Mesendoderm (in vitro differentiated cells): ENCODE measurements around the gene PLPPR3.
"Not testable (repeated sequence)": the region's sequence is repeated elsewhere in the genome, so short reads cannot be mapped to it uniquely, and the experiment has no call there.

Experiments used
- DNase-seq: peaks from one replicate; pipeline ENCODE4 v3.0.0; 2013
- H2AK5ac ChIP-seq: 2 replicates; pipeline ENCODE4 v1.6.1; 2013; ENCODE audit warnings: low read length, inconsistent platforms
- H2BK120ac ChIP-seq: 2 replicates; pipeline ENCODE4 v1.6.1; 2013; ENCODE audit warnings: low read depth, mild to moderate bottlenecking, low read length, moderate library complexity, mixed read lengths
- H2BK15ac ChIP-seq: replicated peaks from 2 replicates; pipeline ENCODE4 v1.6.1; 2013; ENCODE audit warnings: low read depth, mild to moderate bottlenecking, moderate library complexity
- H2BK5ac ChIP-seq: 2 replicates; pipeline ENCODE4 v1.6.1; 2013; ENCODE audit warnings: low read length, inconsistent platforms
- H3K18ac ChIP-seq: 2 replicates; pipeline ENCODE4 v1.6.1; 2013; ENCODE audit warnings: mild to moderate bottlenecking, low read length, mixed read lengths
- H3K23ac ChIP-seq: one replicate; pipeline ENCODE4 v1.6.1; 2013; ENCODE audit warnings: low read length
- H3K27ac ChIP-seq: 2 replicates; pipeline ENCODE4 v1.5.1; 2013; ENCODE audit warnings: low read depth, mild to moderate bottlenecking, inconsistent platforms, low read length, moderate library complexity
- H3K27me3 ChIP-seq: 2 replicates; pipeline ENCODE4 v1.6.1; 2013; ENCODE audit warnings: low read length, control low read depth, mild to moderate bottlenecking, inconsistent platforms; ENCODE audit not compliant: insufficient read depth, poor library complexity
- H3K36me3 ChIP-seq: 2 replicates; pipeline ENCODE4 v1.6.1; 2013; ENCODE audit warnings: low read length, inconsistent platforms; ENCODE audit not compliant: control insufficient read depth, insufficient read depth
- H3K4ac ChIP-seq: one replicate; pipeline ENCODE4 v1.6.1; 2013; ENCODE audit warnings: low read depth, mild to moderate bottlenecking, low read length, moderate library complexity
- H3K4me1 ChIP-seq: 2 replicates; pipeline ENCODE4 v1.6.1; 2013; ENCODE audit warnings: low read depth, low read length, inconsistent platforms; ENCODE audit not compliant: control insufficient read depth
- H3K4me2 ChIP-seq: 2 replicates; pipeline ENCODE4 v1.6.1; 2013; ENCODE audit warnings: low read length
- H3K4me3 ChIP-seq: 2 replicates; pipeline ENCODE4 v1.5.1; 2013; ENCODE audit warnings: mild to moderate bottlenecking, low read length
- H3K56ac ChIP-seq: one replicate; pipeline ENCODE4 v1.6.1; 2013; ENCODE audit warnings: low read length
- H3K79me1 ChIP-seq: 2 replicates; pipeline ENCODE4 v1.6.1; 2013; ENCODE audit warnings: low read length, inconsistent platforms
- H3K79me2 ChIP-seq: 2 replicates; pipeline ENCODE4 v1.6.1; 2013; ENCODE audit warnings: mild to moderate bottlenecking, low read length; ENCODE audit not compliant: control insufficient read depth, insufficient read depth
- H3K9ac ChIP-seq: 2 replicates; pipeline ENCODE4 v1.6.1; 2013; ENCODE audit warnings: low read length, inconsistent platforms
- H4K5ac ChIP-seq: one replicate; pipeline ENCODE4 v1.6.1; 2013; ENCODE audit warnings: low read length
- H4K8ac ChIP-seq: one replicate; pipeline ENCODE4 v1.6.1; 2013; ENCODE audit warnings: low read depth, mild to moderate bottlenecking, control low read depth, low read length, moderate library complexity
- WGBS: extraction: QIAGEN DNeasy Blood & Tissue Kit; methylation state at CpG from one replicate; pipeline ENCODE4 v1.1.7; 2013; ENCODE audit warnings: low lambda C conversion rate, missing lambda C conversion rate; ENCODE audit not compliant: insufficient coverage; ENCODE audit errors: extremely low coverage; 5-methylcytosine and 5-hydroxymethylcytosine counted together

PLPPR3 gene

GRCh38 chr19:850979-851335 is 29.2 kb upstream of the PLPPR3 start:
- H3K79me2 ChIP-seq = no peaks in the 10 kb centered on the region
- H2BK120ac ChIP-seq = no peak overlapping the region
- no peak overlapping the region for H3K9ac ChIP-seq
- no peak overlapping the region for H3K4me3 ChIP-seq
- no CpG with 5 or more reads among the region's 13 CpGs for WGBS
- no peak overlapping the region for H2AK5ac ChIP-seq
- no peaks in the 10 kb centered on the region for H3K4me1 ChIP-seq
- no peak overlapping the region for H3K56ac ChIP-seq
- H3K4ac ChIP-seq = no peak overlapping the region
- no peak for DNase-seq
- no peak overlapping the region for H3K27ac ChIP-seq
- H3K27me3 ChIP-seq = no peaks in the 10 kb centered on the region
- H2BK5ac ChIP-seq = no peak overlapping the region
- no peaks in the 10 kb centered on the region for H3K36me3 ChIP-seq
- H3K18ac ChIP-seq = no peak overlapping the region
- no peak overlapping the region for H3K4me2 ChIP-seq
- H2BK15ac ChIP-seq = no peak overlapping the region
- no peaks in the 10 kb centered on the region for H3K79me1 ChIP-seq
- H3K23ac ChIP-seq = no peak overlapping the region
- no peak overlapping the region for H4K5ac ChIP-seq
- H4K8ac ChIP-seq = no peak overlapping the region

GRCh38 chr19:850221-850978 is 28.6 kb upstream of the PLPPR3 start:
- no peak overlapping the region for H3K18ac ChIP-seq
- no peak overlapping the region for H2BK15ac ChIP-seq
- H3K23ac ChIP-seq = no peak overlapping the region
- no peak overlapping the region for H2BK5ac ChIP-seq
- H3K79me2 ChIP-seq = no peaks in the 10 kb centered on the region
- no peak overlapping the region for H4K5ac ChIP-seq
- peak; percentile 45 for DNase-seq
- no peaks in the 10 kb centered on the region for H3K79me1 ChIP-seq
- no peak overlapping the region for H3K4me2 ChIP-seq
- no peak overlapping the region for H3K27ac ChIP-seq
- no peaks in the 10 kb centered on the region for H3K36me3 ChIP-seq
- H3K27me3 ChIP-seq = no peaks in the 10 kb centered on the region
- H3K4ac ChIP-seq = no peak overlapping the region
- no peak overlapping the region for H3K9ac ChIP-seq
- H3K4me1 ChIP-seq = no peaks in the 10 kb centered on the region
- H3K56ac ChIP-seq = no peak overlapping the region
- WGBS = no CpG with 5 or more reads among the region's 28 CpGs
- no peak overlapping the region for H3K4me3 ChIP-seq
- H2BK120ac ChIP-seq = no peak overlapping the region
- no peak overlapping the region for H2AK5ac ChIP-seq
- no peak overlapping the region for H4K8ac ChIP-seq

GRCh38 chr19:849195-849594 is 27.4 kb upstream of the PLPPR3 start:
- H4K8ac ChIP-seq, H3K4me3 ChIP-seq, H3K18ac ChIP-seq, H3K79me2 ChIP-seq, H2AK5ac ChIP-seq, H3K4ac ChIP-seq, H3K9ac ChIP-seq, DNase-seq, H3K4me2 ChIP-seq, H3K56ac ChIP-seq, H4K5ac ChIP-seq, H3K23ac ChIP-seq, H3K79me1 ChIP-seq, H3K27me3 ChIP-seq, H3K27ac ChIP-seq, H2BK15ac ChIP-seq, H3K4me1 ChIP-seq, H2BK120ac ChIP-seq, H2BK5ac ChIP-seq, H3K36me3 ChIP-seq: not testable (repeated sequence)
- no CpG with 5 or more reads among the region's 8 CpGs for WGBS

GRCh38 chr19:848386-848921 is 26.7 kb upstream of the PLPPR3 start:
- Histone ChIP-seq H4K8ac (no peak overlapping the region), H2BK15ac (no peak overlapping the region), H3K18ac (no peak overlapping the region), H3K56ac (no peak overlapping the region), H2AK5ac (no peak overlapping the region), H3K4me2 (no peak overlapping the region), H3K27me3 (peaks cover 5% of the 10 kb centered on the region), H3K23ac (no peak overlapping the region), H3K79me1 (no peaks in the 10 kb centered on the region), H2BK5ac (no peak overlapping the region), H3K4me1 (no peaks in the 10 kb centered on the region), H3K36me3 (no peaks in the 10 kb centered on the region), H2BK120ac (no peak overlapping the region), H4K5ac (no peak overlapping the region), H3K27ac (no peak overlapping the region), H3K4me3 (no peak overlapping the region), H3K4ac (no peak overlapping the region), H3K9ac (no peak overlapping the region), H3K79me2 (no peaks in the 10 kb centered on the region)
- WGBS = no CpG with 5 or more reads among the region's 12 CpGs
- no peak for DNase-seq

- Histone ChIP-seq H4K5ac (no peak overlapping the region), H3K9ac (no peak overlapping the region), H3K4me3 (no peak overlapping the region), H3K27me3 (peaks cover 9% of the 10 kb centered on the region), H2BK120ac (no peak overlapping the region), H3K79me2 (no peaks in the 10 kb centered on the region), H3K4me2 (no peak overlapping the region), H3K36me3 (no peaks in the 10 kb centered on the region), H3K4me1 (no peaks in the 10 kb centered on the region), H3K79me1 (no peaks in the 10 kb centered on the region), H3K4ac (no peak overlapping the region), H2AK5ac (no peak overlapping the region), H4K8ac (no peak overlapping the region), H2BK15ac (no peak overlapping the region), H2BK5ac (no peak overlapping the region), H3K27ac (no peak overlapping the region), H3K23ac (no peak overlapping the region), H3K56ac (no peak overlapping the region), H3K18ac (no peak overlapping the region)
- no peak for DNase-seq
- WGBS = no CpG with 5 or more reads among the region's 37 CpGs
Observed at GRCh38 chr19:845707-846521, 24.2 kb upstream of the PLPPR3 start.
